ENCODE results near the gene CLEC3B.

Gene CLEC3B

DNA sequence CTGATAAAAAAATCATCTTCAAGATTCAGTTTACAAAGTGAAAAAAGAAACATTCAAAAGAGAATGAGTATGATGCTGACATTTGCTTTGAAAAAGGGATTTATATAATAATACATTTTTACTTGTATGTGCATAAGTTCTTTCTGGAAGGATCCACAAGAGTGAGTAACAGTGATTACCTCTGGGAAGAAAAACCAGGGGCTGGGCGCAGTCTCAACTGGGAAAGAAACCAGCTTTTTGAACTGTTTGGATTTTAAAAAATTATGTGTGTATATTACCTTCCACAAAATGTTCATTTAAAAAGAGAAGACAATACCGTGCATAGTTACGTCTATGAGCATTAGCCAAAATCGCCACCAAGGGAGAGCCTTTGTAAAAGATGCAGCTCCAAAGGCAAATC lies 1.3 kb downstream of the CLEC3B start:
- Histone ChIP-seq H3K4me3 (ENCODE audit: low read length in 2 of 2) (no peak overlapping the region), H2AK5ac (ENCODE audit: low read depth, low read length) (no peak overlapping the region), H4K91ac (ENCODE audit: low read depth, low read length, poor library complexity) (no peak overlapping the region), H3K79me1 (ENCODE audit: low read depth, low read length) (no peaks in the 10 kb centered on the region), H3K4ac (ENCODE audit: low read length) (no peak overlapping the region), H3K4me2 (ENCODE audit: insufficient read depth, low read length, poor library complexity, severe bottlenecking) (no peak overlapping the region), H3K18ac (ENCODE audit: low read length) (no peak overlapping the region), H3K4me1 (ENCODE audit: control insufficient read depth in 2 of 2, insufficient read depth in 1 of 2, low read depth in 1 of 2, low read length in 2 of 2) (peaks cover 0 to 11% of the 10 kb centered on the region in 2 donors), H3K36me3 (replicated peaks in 1 of 2; ENCODE audit: control insufficient read depth in 2 of 2, insufficient read depth in 2 of 2, low read length in 2 of 2) (no peaks in the 10 kb centered on the region), H3K27me3 (ENCODE audit: control insufficient read depth in 3 of 3, insufficient read depth in 3 of 3, low read depth in 1 of 3, low read length in 3 of 3) (peaks cover 0 to 5% (median 0%) of the 10 kb centered on the region in 3 experiments), H3K23ac (ENCODE audit: low read depth, low read length, poor library complexity) (no peak overlapping the region), H3K9me3 (replicated peaks in 1 of 2; ENCODE audit: control insufficient read depth in 2 of 2, insufficient read depth in 1 of 2, low read depth in 1 of 2, low read length in 2 of 2) (no peaks in the 10 kb centered on the region), H2BK120ac (ENCODE audit: low read depth, low read length) (no peak overlapping the region), H3K9ac (ENCODE audit: low read depth, low read length, poor library complexity) (no peak overlapping the region), H2BK15ac (ENCODE audit: low read length) (no peak overlapping the region), H3K14ac (ENCODE audit: low read length) (no peak overlapping the region), H2BK12ac (ENCODE audit: low read length) (no peak overlapping the region), H3K27ac (replicated peaks; ENCODE audit: low read length) (no peak overlapping the region), H2AFZ (ENCODE audit: low read length) (peak overlapping the region; percentile 71), H2BK5ac (ENCODE audit: low read length) (no peak overlapping the region), H4K8ac (ENCODE audit: low read depth, low read length) (no peak overlapping the region)
- no CpG with 5 or more reads among the region's 4 CpGs for WGBS, 2 donors (ENCODE audit: extremely low coverage in 2 of 2, insufficient read length in 2 of 2, insufficient replicate concordance in 1 of 2)
- no peak for DNase-seq (ENCODE audit: low spot score)

DNA sequence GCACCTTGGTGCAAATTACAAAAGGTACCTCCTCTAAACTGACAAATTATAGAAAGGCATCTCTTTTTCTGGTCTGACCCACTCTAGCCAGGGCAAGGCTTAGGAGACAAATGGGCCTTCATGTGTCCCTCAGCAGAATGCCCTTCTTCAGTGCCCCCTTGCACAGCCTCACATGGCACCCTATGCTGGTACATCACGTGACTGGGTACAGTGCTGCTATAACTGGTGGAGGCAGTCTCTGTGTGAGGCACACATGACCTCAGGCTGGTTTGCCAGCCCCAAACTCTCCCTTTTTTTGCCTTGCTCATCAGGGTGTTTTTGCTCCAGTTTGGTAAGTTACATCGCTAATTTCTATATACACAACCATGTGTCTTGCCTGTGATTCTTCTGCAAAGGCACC lies 3.1 kb downstream of the CLEC3B start:
- H2BK15ac ChIP-seq (ENCODE audit: low read length) = no peak overlapping the region
- no peak overlapping the region for H4K8ac ChIP-seq (ENCODE audit: low read depth, low read length)
- H3K9ac ChIP-seq (ENCODE audit: low read depth, low read length, poor library complexity) = no peak overlapping the region
- no peak overlapping the region for H3K23ac ChIP-seq (ENCODE audit: low read depth, low read length, poor library complexity)
- H3K36me3 ChIP-seq (replicated peaks in 1 of 2; ENCODE audit: control insufficient read depth in 2 of 2, insufficient read depth in 2 of 2, low read length in 2 of 2) = no peaks in the 10 kb centered on the region
- H3K27me3 ChIP-seq (ENCODE audit: control insufficient read depth in 3 of 3, insufficient read depth in 3 of 3, low read depth in 1 of 3, low read length in 3 of 3) = peaks cover 0 to 14% (median 3%) of the 10 kb centered on the region in 3 experiments
- H3K79me1 ChIP-seq (ENCODE audit: low read depth, low read length) = no peaks in the 10 kb centered on the region
- H3K4me1 ChIP-seq (ENCODE audit: control insufficient read depth in 2 of 2, insufficient read depth in 1 of 2, low read depth in 1 of 2, low read length in 2 of 2) = peaks cover 0 to 11% of the 10 kb centered on the region in 2 donors
- no peak overlapping the region for H3K4me3 ChIP-seq (ENCODE audit: low read length in 2 of 2)
- no peak overlapping the region for H2AFZ ChIP-seq (ENCODE audit: low read length)
- no peak for DNase-seq (ENCODE audit: low spot score)
- H2BK5ac ChIP-seq (ENCODE audit: low read length) = no peak overlapping the region
- no peak overlapping the region for H2AK5ac ChIP-seq (ENCODE audit: low read depth, low read length)
- H2BK120ac ChIP-seq (ENCODE audit: low read depth, low read length) = no peak overlapping the region
- no peak overlapping the region for H3K27ac ChIP-seq (replicated peaks; ENCODE audit: low read length)
- H3K18ac ChIP-seq (ENCODE audit: low read length) = no peak overlapping the region
- no CpG with 5 or more reads among the region's 2 CpGs for WGBS, 2 donors (ENCODE audit: extremely low coverage in 2 of 2, insufficient read length in 2 of 2, insufficient replicate concordance in 1 of 2)
- H3K4ac ChIP-seq (ENCODE audit: low read length) = no peak overlapping the region
- H3K9me3 ChIP-seq (replicated peaks in 1 of 2; ENCODE audit: control insufficient read depth in 2 of 2, insufficient read depth in 1 of 2, low read depth in 1 of 2, low read length in 2 of 2) = no peaks in the 10 kb centered on the region
- H2BK12ac ChIP-seq (ENCODE audit: low read length) = no peak overlapping the region
- no peak overlapping the region for H3K4me2 ChIP-seq (ENCODE audit: insufficient read depth, low read length, poor library complexity, severe bottlenecking)
- H4K91ac ChIP-seq (ENCODE audit: low read depth, low read length, poor library complexity) = no peak overlapping the region
- no peak overlapping the region for H3K14ac ChIP-seq (ENCODE audit: low read length)

DNA sequence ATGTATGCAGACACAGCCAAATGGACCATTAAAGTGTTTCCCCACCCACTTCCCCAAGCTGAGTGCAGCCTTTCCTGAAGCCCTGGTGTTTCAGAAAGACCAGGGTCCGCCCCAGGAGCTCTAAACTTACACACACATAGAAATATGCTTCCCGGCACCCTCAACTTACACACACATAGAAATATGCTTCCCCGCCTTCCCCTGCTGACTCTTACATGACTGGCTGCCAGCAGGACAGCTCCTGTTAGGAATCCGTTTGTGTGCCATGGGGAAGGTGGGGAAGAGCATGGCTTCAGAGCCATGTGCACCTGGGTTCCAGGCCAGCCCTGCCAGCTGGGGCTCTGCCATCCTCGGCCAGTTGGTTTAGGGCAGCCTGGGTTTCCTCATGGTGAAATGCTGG lies 3.6 kb downstream of the CLEC3B start:
- no peak overlapping the region for H3K4ac ChIP-seq (ENCODE audit: low read length)
- H4K8ac ChIP-seq (ENCODE audit: low read depth, low read length) = no peak overlapping the region
- H3K9ac ChIP-seq (ENCODE audit: low read depth, low read length, poor library complexity) = no peak overlapping the region
- H2AFZ ChIP-seq (ENCODE audit: low read length) = no peak overlapping the region
- H3K4me2 ChIP-seq (ENCODE audit: insufficient read depth, low read length, poor library complexity, severe bottlenecking) = no peak overlapping the region
- no peaks in the 10 kb centered on the region for H3K36me3 ChIP-seq (replicated peaks in 1 of 2; ENCODE audit: control insufficient read depth in 2 of 2, insufficient read depth in 2 of 2, low read length in 2 of 2)
- no peak overlapping the region for H2BK15ac ChIP-seq (ENCODE audit: low read length)
- peaks cover 0 to 14% (median 4%) of the 10 kb centered on the region in 3 experiments for H3K27me3 ChIP-seq (ENCODE audit: control insufficient read depth in 3 of 3, insufficient read depth in 3 of 3, low read depth in 1 of 3, low read length in 3 of 3)
- WGBS, 2 donors (ENCODE audit: extremely low coverage in 2 of 2, insufficient read length in 2 of 2, insufficient replicate concordance in 1 of 2) = no CpG with 5 or more reads among the region's 5 CpGs
- no peak overlapping the region for H2AK5ac ChIP-seq (ENCODE audit: low read depth, low read length)
- H3K23ac ChIP-seq (ENCODE audit: low read depth, low read length, poor library complexity) = no peak overlapping the region
- H3K4me3 ChIP-seq (ENCODE audit: low read length in 2 of 2) = peak overlapping the region in 1 of 2 donors; percentile 11
- H4K91ac ChIP-seq (ENCODE audit: low read depth, low read length, poor library complexity) = no peak overlapping the region
- H3K18ac ChIP-seq (ENCODE audit: low read length) = no peak overlapping the region
- H2BK5ac ChIP-seq (ENCODE audit: low read length) = no peak overlapping the region
- no peaks in the 10 kb centered on the region for H3K79me1 ChIP-seq (ENCODE audit: low read depth, low read length)
- no peak overlapping the region for H2BK12ac ChIP-seq (ENCODE audit: low read length)
- no peaks in the 10 kb centered on the region for H3K9me3 ChIP-seq (replicated peaks in 1 of 2; ENCODE audit: control insufficient read depth in 2 of 2, insufficient read depth in 1 of 2, low read depth in 1 of 2, low read length in 2 of 2)
- peaks cover 0 to 11% of the 10 kb centered on the region in 2 donors for H3K4me1 ChIP-seq (ENCODE audit: control insufficient read depth in 2 of 2, insufficient read depth in 1 of 2, low read depth in 1 of 2, low read length in 2 of 2)
- no peak overlapping the region for H2BK120ac ChIP-seq (ENCODE audit: low read depth, low read length)
- no peak overlapping the region for H3K14ac ChIP-seq (ENCODE audit: low read length)
- DNase-seq (ENCODE audit: low spot score) = no peak
- no peak overlapping the region for H3K27ac ChIP-seq (replicated peaks; ENCODE audit: low read length)

DNA sequence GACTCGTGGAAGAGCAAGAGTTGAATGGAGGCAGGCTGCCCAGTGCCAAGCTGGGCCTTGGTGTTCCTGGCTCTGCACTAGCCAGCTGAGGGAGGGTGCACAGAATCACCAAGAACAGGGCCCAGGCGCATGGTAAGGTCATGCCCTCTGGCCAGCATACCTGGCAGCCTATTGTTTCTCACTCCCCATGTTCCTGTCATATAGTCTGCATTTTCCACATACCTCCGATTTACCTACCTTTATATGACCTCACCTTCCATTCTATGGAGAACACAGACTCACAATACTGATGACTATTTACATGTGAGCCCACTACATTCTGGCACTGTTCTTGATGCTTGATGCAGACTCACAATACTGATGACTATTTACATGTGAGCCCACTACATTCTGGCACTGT lies 5.4 kb downstream of the CLEC3B start:
- H2BK12ac ChIP-seq (ENCODE audit: low read length) = no peak overlapping the region
- peaks cover 4 to 13% of the 10 kb centered on the region in 2 donors for H3K4me1 ChIP-seq (ENCODE audit: control insufficient read depth in 2 of 2, insufficient read depth in 1 of 2, low read depth in 1 of 2, low read length in 2 of 2)
- peaks cover 0 to 20% (median 18%) of the 10 kb centered on the region in 3 experiments for H3K27me3 ChIP-seq (ENCODE audit: control insufficient read depth in 3 of 3, insufficient read depth in 3 of 3, low read depth in 1 of 3, low read length in 3 of 3)
- no peak overlapping the region for H3K18ac ChIP-seq (ENCODE audit: low read length)
- H2AFZ ChIP-seq (ENCODE audit: low read length) = no peak overlapping the region
- H4K8ac ChIP-seq (ENCODE audit: low read depth, low read length) = no peak overlapping the region
- no peak overlapping the region for H3K9ac ChIP-seq (ENCODE audit: low read depth, low read length, poor library complexity)
- H2BK5ac ChIP-seq (ENCODE audit: low read length) = no peak overlapping the region
- no peaks in the 10 kb centered on the region for H3K9me3 ChIP-seq (replicated peaks in 1 of 2; ENCODE audit: control insufficient read depth in 2 of 2, insufficient read depth in 1 of 2, low read depth in 1 of 2, low read length in 2 of 2)
- H3K4ac ChIP-seq (ENCODE audit: low read length) = no peak overlapping the region
- H3K14ac ChIP-seq (ENCODE audit: low read length) = no peak overlapping the region
- H3K23ac ChIP-seq (ENCODE audit: low read depth, low read length, poor library complexity) = no peak overlapping the region
- H3K27ac ChIP-seq (replicated peaks; ENCODE audit: low read length) = no peak overlapping the region
- no peak overlapping the region for H4K91ac ChIP-seq (ENCODE audit: low read depth, low read length, poor library complexity)
- no peak overlapping the region for H3K4me2 ChIP-seq (ENCODE audit: insufficient read depth, low read length, poor library complexity, severe bottlenecking)
- H2BK15ac ChIP-seq (ENCODE audit: low read length) = no peak overlapping the region
- no peak for DNase-seq (ENCODE audit: low spot score)
- H2AK5ac ChIP-seq (ENCODE audit: low read depth, low read length) = no peak overlapping the region
- H3K4me3 ChIP-seq (ENCODE audit: low read length in 2 of 2) = no peak overlapping the region
- H2BK120ac ChIP-seq (ENCODE audit: low read depth, low read length) = no peak overlapping the region
- no peaks in the 10 kb centered on the region for H3K36me3 ChIP-seq (replicated peaks in 1 of 2; ENCODE audit: control insufficient read depth in 2 of 2, insufficient read depth in 2 of 2, low read length in 2 of 2)
- no CpG with 5 or more reads among the region's 3 CpGs for WGBS, 2 donors (ENCODE audit: extremely low coverage in 2 of 2, insufficient read length in 2 of 2, insufficient replicate concordance in 1 of 2)
- H3K79me1 ChIP-seq (ENCODE audit: low read depth, low read length) = no peaks in the 10 kb centered on the region
